AG10803 (cell line): ENCODE measurements around the gene TACSTD2.

ENCODE experiments used
- DNase-seq: peaks from one replicate; pipeline ENCODE4 v3.0.0; 2010; ENCODE audit warnings: low read depth
- H3K4me3 ChIP-seq: 2 replicates; pipeline ENCODE4 v1.5.1; 2011; ENCODE audit warnings: mild to moderate bottlenecking, low read length, control low read depth
- TF ChIP-seq, protein P1 (sequence below): conservative IDR thresholded peaks from 2 replicates; pipeline ENCODE4 v1.5.1; 2011; ENCODE audit warnings: mild to moderate bottlenecking, low read length, control low read depth, inconsistent platforms

Gene TACSTD2

DNA sequence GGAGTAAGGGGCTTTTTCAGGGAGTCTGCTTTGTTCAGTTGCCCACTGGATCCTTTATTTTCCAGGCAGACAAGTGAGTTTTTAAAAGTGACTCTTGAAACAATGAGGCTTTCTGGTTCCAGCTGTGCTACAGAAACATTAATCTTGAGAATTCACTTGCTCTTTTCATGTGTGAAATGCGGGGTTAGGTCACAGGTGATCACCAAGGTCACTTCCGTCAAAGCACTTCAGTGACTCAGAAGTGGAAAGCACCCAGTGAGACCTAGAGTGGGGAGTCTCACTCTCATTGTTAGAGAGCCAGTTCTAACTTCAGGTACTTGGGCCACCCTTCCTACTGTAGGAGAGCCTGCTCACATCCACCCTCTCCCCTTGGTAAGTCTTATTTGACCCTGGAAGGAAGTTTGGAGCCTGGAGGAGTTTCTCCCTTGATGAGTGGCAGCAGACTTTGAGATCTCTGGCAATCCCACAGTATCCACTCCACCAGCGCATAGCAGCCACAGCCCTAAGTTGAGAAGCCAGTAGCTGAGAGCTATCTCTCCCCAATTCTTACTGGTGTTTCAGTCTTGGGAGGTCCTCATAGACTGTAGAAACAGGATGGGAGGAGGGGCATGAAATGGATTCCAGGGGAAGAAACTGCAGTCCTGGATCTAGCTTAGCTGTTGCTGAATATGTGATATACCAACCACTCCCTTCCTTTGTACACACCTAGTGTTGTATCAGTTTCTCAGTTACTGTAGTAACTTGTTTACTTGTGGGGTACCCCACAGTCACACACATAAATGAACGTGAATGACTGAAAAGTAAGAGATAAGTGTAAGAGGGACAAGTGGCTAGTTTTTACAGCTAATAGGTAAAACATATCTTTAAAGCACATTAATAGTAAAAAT lies 3.1 kb downstream of the TACSTD2 start:
- H3K4me3 ChIP-seq, result no peak overlapping the region

DNA sequence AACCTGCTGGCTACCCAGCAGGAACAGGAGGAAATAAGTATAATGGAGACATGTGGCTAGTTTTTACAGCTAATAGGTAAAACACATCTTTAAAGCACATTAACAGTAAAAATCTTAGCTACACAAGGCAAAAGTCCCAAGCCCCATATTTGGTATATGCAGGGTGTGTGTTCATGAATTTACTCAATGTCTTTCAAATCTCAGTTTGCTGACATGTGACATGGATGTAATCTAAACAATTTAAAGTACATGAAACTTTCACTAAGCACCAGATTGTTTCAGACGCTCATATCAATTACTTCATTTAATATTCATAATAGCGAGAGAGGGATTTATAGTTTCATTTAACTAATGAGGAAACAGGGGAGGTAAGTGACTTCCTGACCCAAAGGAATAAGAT lies 3.9 kb downstream of the TACSTD2 start:
- H3K4me3 ChIP-seq, result no peak overlapping the region
- no peak for DNase-seq
- TF ChIP-seq, protein P1, sequence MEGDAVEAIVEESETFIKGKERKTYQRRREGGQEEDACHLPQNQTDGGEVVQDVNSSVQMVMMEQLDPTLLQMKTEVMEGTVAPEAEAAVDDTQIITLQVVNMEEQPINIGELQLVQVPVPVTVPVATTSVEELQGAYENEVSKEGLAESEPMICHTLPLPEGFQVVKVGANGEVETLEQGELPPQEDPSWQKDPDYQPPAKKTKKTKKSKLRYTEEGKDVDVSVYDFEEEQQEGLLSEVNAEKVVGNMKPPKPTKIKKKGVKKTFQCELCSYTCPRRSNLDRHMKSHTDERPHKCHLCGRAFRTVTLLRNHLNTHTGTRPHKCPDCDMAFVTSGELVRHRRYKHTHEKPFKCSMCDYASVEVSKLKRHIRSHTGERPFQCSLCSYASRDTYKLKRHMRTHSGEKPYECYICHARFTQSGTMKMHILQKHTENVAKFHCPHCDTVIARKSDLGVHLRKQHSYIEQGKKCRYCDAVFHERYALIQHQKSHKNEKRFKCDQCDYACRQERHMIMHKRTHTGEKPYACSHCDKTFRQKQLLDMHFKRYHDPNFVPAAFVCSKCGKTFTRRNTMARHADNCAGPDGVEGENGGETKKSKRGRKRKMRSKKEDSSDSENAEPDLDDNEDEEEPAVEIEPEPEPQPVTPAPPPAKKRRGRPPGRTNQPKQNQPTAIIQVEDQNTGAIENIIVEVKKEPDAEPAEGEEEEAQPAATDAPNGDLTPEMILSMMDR, result no peak

More for the DNA sequence above, 3.1 kb downstream of the TACSTD2 start:
- TF ChIP-seq, protein P1, result no peak
- no peak for DNase-seq

DNA sequence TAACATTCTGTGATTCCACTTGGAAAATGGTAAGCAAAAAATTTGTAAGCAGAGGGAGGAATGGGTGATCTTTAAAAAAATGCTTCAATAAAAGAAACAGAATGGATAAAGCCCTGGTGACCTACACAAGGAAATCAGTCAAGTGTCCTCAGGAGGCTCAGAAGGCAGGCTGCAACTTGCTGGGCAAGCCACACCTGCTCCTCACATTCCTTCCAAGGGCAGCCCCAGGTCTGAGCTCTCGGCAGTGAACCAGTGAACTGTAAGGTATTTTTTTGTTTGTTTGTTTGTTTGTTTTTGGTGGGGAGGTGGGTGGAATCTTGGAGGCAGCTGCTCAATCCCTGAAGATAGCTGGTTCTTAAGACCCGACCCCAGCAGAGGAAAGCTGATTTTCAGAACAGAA lies 4.4 kb downstream of the TACSTD2 start:
- no peak overlapping the region for H3K4me3 ChIP-seq
- no peak for DNase-seq
- TF ChIP-seq, protein P1, result no peak

DNA sequence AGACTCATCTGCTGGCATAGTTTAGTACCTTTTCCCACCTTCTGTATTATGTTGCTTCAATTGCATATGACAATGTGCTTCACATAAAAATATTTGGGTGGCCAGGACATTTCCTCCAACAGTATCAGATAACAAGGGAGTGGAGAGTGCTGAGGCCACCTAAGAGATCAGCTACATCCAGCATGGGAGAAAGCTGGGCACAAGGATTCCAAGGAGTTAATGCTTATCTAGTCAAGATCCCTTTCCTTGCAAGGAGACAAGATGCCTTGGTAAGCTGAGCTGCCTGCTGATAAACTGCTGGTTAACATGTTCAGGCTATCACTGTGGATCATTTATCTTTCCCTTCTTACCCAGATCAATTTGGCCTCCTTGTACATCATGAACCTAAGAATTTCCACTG lies 5.4 kb downstream of the TACSTD2 start:
- TF ChIP-seq, protein P1, result no peak
- H3K4me3 ChIP-seq, result no peak overlapping the region
- DNase-seq, result no peak

DNA sequence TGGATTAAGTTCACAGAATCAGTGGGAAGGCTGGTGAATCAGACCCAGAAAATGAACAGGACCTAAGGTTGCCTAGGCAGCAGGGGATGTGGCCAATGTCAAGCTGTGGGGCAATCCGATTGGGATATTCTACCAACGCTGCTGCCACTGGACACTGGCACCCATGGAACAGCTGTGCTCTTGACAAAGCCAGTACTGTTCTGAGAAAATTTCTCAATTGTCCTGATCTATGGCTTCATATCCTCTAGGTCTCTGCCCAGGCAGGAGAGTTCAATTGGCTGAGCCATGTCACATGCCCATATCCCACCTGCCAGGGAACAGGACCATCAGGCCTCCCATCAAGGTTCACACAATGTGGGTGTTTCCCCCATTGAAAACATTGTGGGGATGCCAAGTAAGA lies 6.2 kb downstream of the TACSTD2 start:
- TF ChIP-seq, protein P1, result no peak
- H3K4me3 ChIP-seq, result no peak overlapping the region
- DNase-seq, result no peak

DNA sequence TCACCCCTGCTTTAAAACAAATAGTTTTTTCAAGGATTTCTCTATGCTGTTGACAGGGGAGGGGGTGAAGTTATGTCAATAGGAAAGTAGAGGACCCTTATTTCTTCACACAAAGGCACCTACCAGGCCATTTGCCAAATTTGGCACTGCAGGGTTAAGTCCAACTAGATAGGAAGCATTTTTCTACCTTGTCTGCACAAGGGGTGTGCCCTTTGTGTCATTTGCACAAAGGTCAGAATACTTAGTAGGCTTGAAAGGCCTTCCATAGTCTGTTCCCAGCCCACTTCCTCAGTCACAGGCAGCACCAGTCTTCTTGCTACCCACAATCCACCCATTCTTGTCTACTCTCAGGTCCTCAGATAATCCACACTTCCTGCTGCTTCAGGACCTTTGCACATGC lies 7.0 kb downstream of the TACSTD2 start:
- H3K4me3 ChIP-seq, result no peak overlapping the region

DNA sequence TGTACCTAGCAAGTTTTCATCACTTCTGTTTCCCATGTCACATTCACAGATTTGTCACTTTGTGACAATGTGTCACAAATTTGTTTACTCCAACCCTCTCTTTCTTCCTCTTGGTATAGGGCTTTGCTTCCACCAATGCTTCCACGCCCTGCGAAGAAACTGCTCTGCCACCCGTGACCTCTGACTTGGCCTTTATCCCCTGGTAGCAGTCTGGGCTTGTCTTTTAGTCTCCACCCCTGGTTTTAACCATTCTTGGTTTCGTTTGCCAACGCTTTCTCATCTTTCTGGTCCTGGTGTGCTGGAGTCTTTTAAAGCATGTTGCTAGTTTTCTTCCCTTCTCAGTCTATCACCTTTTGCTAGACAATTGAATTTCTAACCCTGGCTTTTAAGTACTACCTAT lies 8.1 kb downstream of the TACSTD2 start:
- no peak for DNase-seq
- TF ChIP-seq, protein P1, result no peak
- H3K4me3 ChIP-seq, result no peak overlapping the region

More for the DNA sequence above, 7.0 kb downstream of the TACSTD2 start:
- TF ChIP-seq, protein P1, result no peak
- DNase-seq, result no peak
